ENCODE data around the gene KATNAL2. TPM values are rescaled to one million over a fixed set of nuclear protein-coding genes. Genes with fewer than 3 reads are reported as not detected.
"Not testable (repeated sequence)": the region's sequence is repeated elsewhere in the genome, so short reads cannot be mapped to it uniquely, and the experiment has no call there.

Gene KATNAL2
- total RNA-seq, 2 experiments from 2014 or later = 0.87 to 1.0 TPM

DNA sequence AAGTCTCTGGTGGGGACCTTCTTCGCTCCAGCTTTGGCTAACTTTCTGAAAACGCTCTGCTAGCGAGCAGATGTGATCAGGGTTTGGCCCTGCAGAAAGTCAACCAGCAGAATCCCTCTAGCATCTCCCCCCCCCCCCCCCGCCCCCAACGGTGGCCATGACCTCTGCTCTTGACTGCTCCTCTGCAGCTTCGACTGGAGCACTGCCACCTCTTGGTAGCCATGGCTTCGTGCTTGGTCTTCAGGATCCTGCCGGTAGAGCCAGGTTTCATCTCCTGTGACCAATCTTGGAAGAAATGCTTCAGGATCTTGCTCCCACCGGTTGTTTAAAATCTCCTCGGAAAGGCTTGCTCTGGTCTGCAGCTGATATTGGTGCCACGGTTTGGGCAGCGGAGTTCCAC is 113.5 kb downstream of the KATNAL2 start:
- peaks cover 13% of the 10 kb centered on the region for H3K9me3 Mint-ChIP-seq
- H3K27ac Mint-ChIP-seq; POLR2A ChIA-PET; CTCF ChIA-PET; H3K4me3 Mint-ChIP-seq; H3K4me1 Mint-ChIP-seq; H3K27me3 Mint-ChIP-seq; DNase-seq; H3K36me3 Mint-ChIP-seq (ENCODE audit: low read depth): not testable (repeated sequence)

DNA sequence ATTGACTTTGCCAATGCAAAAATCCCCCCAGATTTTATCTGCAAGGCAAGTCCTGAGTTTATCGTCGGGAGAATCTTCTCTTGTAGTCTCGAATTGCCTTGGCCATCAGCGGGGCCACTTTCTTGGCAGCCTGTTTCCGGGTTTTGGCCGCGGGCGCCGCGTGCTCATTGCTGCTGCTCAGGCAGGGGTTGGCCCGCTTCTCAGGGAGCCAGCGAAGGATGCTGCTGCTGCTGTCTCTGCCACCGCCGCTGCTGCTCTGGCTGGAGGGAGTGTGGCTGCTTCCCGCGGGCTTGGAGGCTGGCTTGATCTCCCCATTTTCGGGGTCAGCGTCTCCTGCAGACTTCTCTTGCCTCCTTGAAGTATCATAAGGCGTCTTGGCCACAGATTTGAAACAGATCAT is 115.5 kb downstream of the KATNAL2 start:
- H3K27ac Mint-ChIP-seq = no peak overlapping the region
- no peaks in the 10 kb centered on the region for H3K4me1 Mint-ChIP-seq
- no peak overlapping the region for H3K4me3 Mint-ChIP-seq
- no peaks in the 10 kb centered on the region for H3K27me3 Mint-ChIP-seq
- POLR2A ChIA-PET = no interaction called here
- CTCF ChIA-PET = no interaction called here
- H3K36me3 Mint-ChIP-seq (ENCODE audit: low read depth) = no peaks in the 10 kb centered on the region
- no peak for DNase-seq
- peaks cover 13% of the 10 kb centered on the region for H3K9me3 Mint-ChIP-seq

DNA sequence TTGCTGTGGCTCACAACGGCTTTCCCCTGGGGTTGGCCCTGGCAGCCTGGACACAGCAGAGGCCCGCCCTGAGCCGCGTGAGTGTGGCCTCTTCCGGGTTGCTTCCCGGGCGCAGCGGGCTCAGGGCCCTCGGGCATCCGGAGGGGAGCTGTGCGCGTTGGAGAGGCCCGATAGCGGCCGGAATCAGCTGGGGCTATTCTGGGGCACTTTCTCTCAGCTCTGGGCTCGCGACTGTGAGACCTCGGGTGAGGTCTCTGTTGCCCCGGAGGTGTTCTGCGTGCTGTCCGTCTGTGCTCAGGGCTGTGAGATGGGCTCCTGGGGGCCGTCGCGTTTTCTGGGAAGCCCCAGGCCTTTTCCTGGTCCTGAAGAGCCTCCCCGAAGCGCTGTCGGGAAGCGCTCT is 117.2 kb downstream of the KATNAL2 start:
- POLR2A ChIA-PET; H3K4me3 Mint-ChIP-seq; DNase-seq; H3K4me1 Mint-ChIP-seq; H3K27ac Mint-ChIP-seq; H3K27me3 Mint-ChIP-seq; CTCF ChIA-PET; H3K36me3 Mint-ChIP-seq (ENCODE audit: low read depth): not testable (repeated sequence)
- peaks cover 13% of the 10 kb centered on the region for H3K9me3 Mint-ChIP-seq

DNA sequence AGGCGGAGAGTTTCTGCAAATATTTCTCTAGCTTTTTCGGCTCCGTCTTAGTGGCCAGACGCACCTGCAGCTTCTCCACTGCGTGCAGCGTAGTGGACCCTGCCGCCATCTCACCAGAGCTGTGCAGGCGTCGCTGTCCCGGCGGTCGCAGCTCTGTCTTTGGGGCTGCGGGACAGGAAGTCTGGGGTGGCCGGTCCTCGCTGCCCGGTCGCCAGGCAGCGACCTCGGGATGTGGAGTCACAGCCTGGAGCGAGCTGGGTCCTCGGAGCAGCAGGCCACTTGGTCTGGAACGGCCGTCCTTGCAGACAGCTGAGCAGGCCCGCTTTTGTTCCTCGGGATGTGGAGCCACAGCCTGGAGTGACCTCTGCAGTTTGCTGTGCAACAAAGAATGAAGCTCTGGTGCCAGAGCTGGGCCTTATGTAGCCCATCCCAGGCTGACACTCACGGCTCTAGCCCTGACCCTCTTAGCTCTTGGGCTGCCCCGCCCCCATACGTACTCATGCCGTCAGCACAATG is 117.8 kb downstream of the KATNAL2 start, which contains the start of gene ELOA2:
TSS of gene ELOA2 (minus strand) at position 466 of the 516 bp plus-strand sequence. CDS start at position 109, 357 bp downstream.
- ChIA-PET POLR2A (no interaction called here), CTCF (no interaction called here)
- H3K27me3 Mint-ChIP-seq = peaks cover 5% of the 10 kb centered on the region
- H3K4me3 Mint-ChIP-seq = no peak within 1 kb of the TSS
- H3K4me1 Mint-ChIP-seq = no peaks in the 10 kb centered on the region
- H3K36me3 Mint-ChIP-seq (ENCODE audit: low read depth) = no peaks in the 10 kb centered on the region
- no peak within 1 kb of the TSS for H3K27ac Mint-ChIP-seq
- peaks cover 13% of the 10 kb centered on the region for H3K9me3 Mint-ChIP-seq
- DNase-seq = no peak

DNA sequence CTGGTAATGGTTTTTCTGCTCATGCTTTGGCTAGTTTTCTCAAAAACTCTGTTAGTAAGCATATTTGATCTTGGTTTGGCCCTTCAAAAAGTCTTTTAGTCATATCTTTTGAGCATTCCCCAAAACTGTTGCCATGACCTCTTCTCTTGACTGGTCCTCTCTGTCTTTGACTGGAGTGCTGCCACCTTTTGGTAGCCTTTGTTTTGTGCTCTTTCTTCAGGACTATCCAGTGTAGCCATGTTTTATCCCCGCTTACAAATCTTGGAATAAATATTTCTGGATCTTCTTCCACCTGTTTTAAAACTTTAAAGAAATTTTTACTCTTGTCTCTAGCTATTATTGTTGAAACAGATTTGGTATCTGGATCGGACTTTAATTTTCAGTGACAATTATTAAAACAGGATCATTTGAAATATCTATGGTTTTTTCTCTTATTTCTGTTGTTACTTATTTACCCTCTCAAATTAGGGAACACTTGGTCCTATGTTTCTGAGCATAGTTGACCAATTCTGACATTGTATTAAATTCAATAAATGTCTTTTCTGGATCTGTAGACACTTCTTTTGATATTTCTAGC is 119.0 kb downstream of the KATNAL2 start:
- no peak for DNase-seq
- Mint-ChIP-seq H3K4me1 (no peaks in the 10 kb centered on the region), H3K27ac (no peak overlapping the region), H3K4me3 (no peak overlapping the region), H3K36me3 (ENCODE audit: low read depth) (no peaks in the 10 kb centered on the region), H3K9me3 (peaks cover 10% of the 10 kb centered on the region), H3K27me3 (peaks cover 5% of the 10 kb centered on the region)
- CTCF ChIA-PET = no interaction called here
- POLR2A ChIA-PET = no interaction called here

DNA sequence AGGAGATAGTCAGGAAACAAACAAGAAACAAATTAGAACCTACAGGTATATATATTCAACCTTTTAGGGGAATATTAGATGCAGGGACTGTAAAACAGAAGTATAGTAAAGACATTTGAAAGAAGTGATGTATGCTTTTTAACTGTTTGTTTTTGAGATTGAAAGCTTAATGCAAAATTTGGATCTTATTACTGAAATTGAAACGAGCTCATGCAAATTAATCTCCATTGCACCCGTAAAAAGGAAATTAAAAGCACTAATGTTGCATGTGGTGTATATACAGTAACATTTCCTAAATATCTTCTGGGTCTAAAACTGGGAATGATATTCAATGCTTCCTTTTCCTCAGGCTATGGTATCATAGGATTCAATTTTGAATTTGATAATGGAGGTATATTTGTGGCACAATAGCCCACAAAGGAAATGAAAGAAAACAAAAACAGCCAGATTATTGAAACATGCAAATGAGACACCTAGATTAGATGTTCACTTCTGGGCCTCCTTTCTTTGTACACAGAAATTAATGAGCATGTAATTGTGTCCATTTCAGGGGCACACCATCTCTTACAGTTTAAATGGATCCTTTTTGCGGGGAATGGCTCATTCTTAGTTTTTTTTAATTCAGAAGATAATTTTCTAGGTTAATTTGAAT is 119.7 kb downstream of the KATNAL2 start:
- Mint-ChIP-seq H3K27ac (no peak overlapping the region), H3K4me1 (no peaks in the 10 kb centered on the region), H3K27me3 (peaks cover 5% of the 10 kb centered on the region), H3K9me3 (peaks cover 5% of the 10 kb centered on the region), H3K4me3 (no peak overlapping the region), H3K36me3 (ENCODE audit: low read depth) (no peaks in the 10 kb centered on the region)
- DNase-seq = no peak
- ChIA-PET POLR2A (no interaction called here), CTCF (no interaction called here)

DNA sequence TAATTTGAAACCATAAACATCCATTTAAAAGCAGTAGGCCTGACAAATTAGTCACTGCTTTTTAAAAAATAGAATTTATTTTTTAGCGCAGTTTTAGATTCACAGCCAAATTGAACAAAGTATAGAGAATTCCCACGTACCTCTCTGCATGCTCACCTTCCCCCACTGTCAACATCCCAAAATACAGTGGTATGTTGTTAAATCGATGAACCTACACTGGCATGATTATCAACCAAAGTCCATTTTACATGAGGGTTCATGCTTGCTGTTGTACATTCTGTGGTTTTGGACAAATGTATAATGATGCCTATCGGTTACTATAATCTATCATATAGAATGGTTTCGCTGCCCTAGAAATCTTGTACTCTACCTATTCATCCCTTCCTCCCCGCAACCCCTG is 123.6 kb downstream of the KATNAL2 start:
- DNase-seq = no peak

DNA sequence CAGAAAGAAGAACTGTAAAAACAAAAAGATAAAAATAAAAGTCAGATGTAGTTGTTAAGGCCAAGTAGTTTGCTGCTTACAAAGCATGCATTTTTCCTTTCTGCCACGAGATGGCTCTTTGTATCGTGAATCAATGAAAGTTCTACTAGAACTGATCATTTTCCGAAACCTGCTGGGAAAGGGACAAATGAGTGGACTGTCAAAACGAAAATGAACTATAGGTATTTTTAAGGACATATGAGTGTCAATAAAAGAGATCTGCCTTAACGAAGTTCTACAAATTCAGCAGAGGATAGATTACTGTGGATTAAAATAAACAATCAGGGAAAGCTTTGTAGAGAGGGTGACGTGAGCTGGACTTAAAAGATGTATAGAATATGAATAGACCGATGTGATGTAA is 133.1 kb downstream of the KATNAL2 start:
- Mint-ChIP-seq H3K27me3 (peaks cover 3% of the 10 kb centered on the region), H3K36me3 (ENCODE audit: low read depth) (no peaks in the 10 kb centered on the region), H3K27ac (no peak overlapping the region), H3K9me3 (no peaks in the 10 kb centered on the region), H3K4me1 (no peaks in the 10 kb centered on the region), H3K4me3 (no peak overlapping the region)
- CTCF ChIA-PET = interaction anchor here (1.2 to 1.4 kb wide), 3 partner anchors 99 to 699 kb away, joined by 3 to 4 read pairs (median 4); no protein-coding TSS in a partner anchor
- peak; percentile 31 for DNase-seq
- POLR2A ChIA-PET = no interaction called here

More for the DNA sequence above, 123.6 kb downstream of the KATNAL2 start:
- CTCF ChIA-PET = no interaction called here
- POLR2A ChIA-PET = no interaction called here
- Mint-ChIP-seq H3K9me3 (no peaks in the 10 kb centered on the region), H3K36me3 (ENCODE audit: low read depth) (no peaks in the 10 kb centered on the region), H3K27ac (no peak overlapping the region), H3K4me3 (no peak overlapping the region), H3K27me3 (peaks cover 5% of the 10 kb centered on the region), H3K4me1 (no peaks in the 10 kb centered on the region)

DNA sequence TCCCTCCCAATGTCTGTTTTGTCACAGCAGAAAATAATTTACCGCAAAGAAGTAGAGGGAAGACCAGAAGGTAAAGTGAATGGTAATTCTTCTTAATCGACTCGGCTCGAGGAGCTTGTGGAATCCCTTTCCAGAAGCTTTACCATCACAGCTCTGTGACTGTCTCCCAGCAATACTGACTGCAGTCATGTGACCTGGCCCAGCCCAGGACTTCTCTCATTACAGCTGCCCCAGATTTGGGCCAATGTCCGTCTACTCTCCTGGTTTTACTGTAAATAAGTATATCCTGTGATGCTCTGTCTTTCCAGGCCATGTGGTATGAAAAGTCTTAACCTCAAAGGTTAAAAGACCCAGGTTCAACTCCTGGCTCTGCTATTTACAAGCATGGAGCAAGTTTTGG is 137.0 kb downstream of the KATNAL2 start:
- no peak overlapping the region for H3K27ac Mint-ChIP-seq

DNA sequence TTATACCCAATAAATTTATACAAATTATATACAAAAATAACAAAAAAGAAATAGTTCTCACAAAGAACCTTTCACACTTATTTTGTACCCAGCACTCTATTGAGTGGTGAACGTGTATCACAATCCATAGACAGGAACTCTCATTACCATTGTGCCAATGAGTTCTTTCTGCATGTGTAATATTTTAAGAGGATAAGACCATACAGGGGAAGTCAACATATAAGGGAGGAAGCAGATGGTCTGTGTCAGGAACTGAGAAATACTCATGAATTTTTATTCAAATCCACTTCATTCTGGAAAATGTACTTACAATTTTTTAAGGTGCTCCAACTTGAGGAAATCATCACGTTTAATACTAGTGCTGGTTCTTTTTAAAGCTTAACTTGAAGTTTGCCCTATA is 145.1 kb downstream of the KATNAL2 start:
- no peak overlapping the region for H3K27ac Mint-ChIP-seq

More for the DNA sequence above, 137.0 kb downstream of the KATNAL2 start:
- CTCF ChIA-PET = interaction anchor here (1.2 to 1.4 kb wide), 2 partner anchors 15 to 150 kb away, joined by 3 to 4 read pairs; no protein-coding TSS in a partner anchor
- Mint-ChIP-seq H3K27me3 (peaks cover 3% of the 10 kb centered on the region), H3K36me3 (ENCODE audit: low read depth) (no peaks in the 10 kb centered on the region), H3K4me3 (no peak overlapping the region), H3K9me3 (no peaks in the 10 kb centered on the region), H3K4me1 (no peaks in the 10 kb centered on the region)
- no peak for DNase-seq
- POLR2A ChIA-PET = no interaction called here

DNA sequence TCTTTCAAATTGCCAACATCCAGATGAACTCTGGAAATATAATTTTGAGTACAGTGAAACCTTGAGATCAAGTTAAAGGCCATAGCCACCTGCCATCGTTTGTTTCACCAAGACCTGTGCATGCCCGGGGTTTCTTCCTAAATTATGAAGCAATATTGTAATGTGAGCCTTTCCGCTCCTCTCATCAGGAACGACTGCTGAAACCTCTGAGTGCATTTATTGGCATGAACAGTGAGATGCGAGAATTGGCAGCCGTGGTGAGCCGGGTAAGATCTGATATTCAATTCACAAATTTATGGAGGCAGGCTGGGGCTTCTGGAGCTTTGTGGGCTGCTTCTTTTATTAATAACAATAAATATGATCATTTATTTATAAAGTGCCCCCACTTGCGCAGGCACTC is 145.7 kb downstream of the KATNAL2 start:
- Mint-ChIP-seq H3K27ac (no peak overlapping the region), H3K27me3 (no peaks in the 10 kb centered on the region), H3K4me3 (no peak overlapping the region), H3K9me3 (no peaks in the 10 kb centered on the region), H3K36me3 (ENCODE audit: low read depth) (no peaks in the 10 kb centered on the region), H3K4me1 (no peaks in the 10 kb centered on the region)
- ChIA-PET CTCF (no interaction called here), POLR2A (no interaction called here)
- DNase-seq = no peak

More for the DNA sequence above, 145.1 kb downstream of the KATNAL2 start:
- H3K4me3 Mint-ChIP-seq = no peak overlapping the region
- no peaks in the 10 kb centered on the region for H3K4me1 Mint-ChIP-seq
- no peaks in the 10 kb centered on the region for H3K27me3 Mint-ChIP-seq
- no peaks in the 10 kb centered on the region for H3K36me3 Mint-ChIP-seq (ENCODE audit: low read depth)
- ChIA-PET POLR2A (no interaction called here), CTCF (interaction anchor here (0.7 kb wide), 1 partner anchor 377 kb away, joined by 3 read pairs; no protein-coding TSS in a partner anchor)
- H3K9me3 Mint-ChIP-seq = no peaks in the 10 kb centered on the region
- DNase-seq = no peak

DNA sequence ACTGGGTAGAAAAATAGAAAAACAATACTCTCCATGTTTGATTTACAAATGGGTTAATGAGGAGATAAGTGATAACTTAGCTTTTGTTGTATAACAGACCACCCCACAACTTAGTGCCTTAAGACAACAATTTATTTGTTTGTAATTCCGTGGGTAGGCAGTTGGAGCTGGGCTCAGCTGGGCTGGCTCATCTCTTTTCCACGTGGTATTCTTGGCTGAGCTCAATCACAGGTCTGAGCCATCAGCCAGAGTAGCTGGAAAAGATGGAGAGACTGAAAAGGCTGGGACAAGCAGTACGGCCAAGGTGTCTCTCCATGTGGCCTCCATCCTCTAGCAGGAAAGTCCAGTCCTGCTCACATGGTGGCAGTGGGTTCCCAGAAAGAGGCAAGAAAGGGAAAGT is 150.2 kb downstream of the KATNAL2 start:
- peaks cover 5% of the 10 kb centered on the region for H3K27me3 Mint-ChIP-seq
- H3K27ac Mint-ChIP-seq = no peak overlapping the region
- no peaks in the 10 kb centered on the region for H3K9me3 Mint-ChIP-seq
- ChIA-PET POLR2A (no interaction called here), CTCF (interaction anchor here (1.0 kb wide), 1 partner anchor 135 kb away, joined by 3 read pairs; no protein-coding TSS in a partner anchor)
- no peak overlapping the region for H3K4me3 Mint-ChIP-seq
- no peak for DNase-seq
- H3K36me3 Mint-ChIP-seq (ENCODE audit: low read depth) = no peaks in the 10 kb centered on the region
- H3K4me1 Mint-ChIP-seq = no peaks in the 10 kb centered on the region

DNA sequence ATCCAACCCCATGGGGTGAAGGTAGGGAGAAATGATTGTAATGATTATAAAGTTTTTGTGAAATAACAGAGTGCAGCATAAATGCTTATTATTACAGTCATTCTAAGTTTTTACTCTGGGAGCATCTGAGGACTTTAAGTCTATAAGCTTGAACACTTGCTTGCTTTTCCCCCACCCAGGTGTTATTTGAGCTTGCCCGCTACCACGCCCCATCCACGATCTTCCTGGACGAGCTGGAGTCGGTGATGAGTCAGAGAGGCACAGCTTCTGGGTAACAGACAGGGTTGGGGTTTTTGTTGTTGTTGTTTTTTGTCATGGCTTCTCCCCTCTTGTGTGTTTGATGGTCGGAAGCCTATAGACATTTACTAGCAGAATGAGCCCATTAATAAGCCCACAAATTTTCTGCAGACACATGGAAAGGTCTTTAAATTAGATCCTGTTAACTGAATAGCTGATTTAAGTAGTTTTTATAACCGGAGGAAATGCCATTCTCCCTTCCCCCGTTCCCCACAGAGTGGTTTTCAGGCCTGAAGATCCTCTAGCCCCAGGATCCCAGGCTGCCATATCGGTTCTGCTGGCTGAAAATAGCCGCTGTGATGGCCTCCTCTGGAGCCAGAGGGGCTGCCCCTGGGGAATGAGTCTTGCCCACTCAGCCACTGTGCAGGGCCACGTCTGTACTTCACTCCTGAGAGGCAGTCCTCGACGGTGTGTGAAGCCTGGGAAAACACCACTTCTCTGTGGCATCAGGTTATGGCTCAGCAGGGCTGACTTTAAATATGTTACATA is 157.9 kb downstream of the KATNAL2 start:
- Mint-ChIP-seq H3K9me3 (no peaks in the 10 kb centered on the region), H3K27me3 (peaks cover 4% of the 10 kb centered on the region), H3K4me3 (no peak overlapping the region), H3K27ac (no peak overlapping the region), H3K4me1 (peaks cover 2% of the 10 kb centered on the region), H3K36me3 (ENCODE audit: low read depth) (no peaks in the 10 kb centered on the region)
- POLR2A ChIA-PET = no interaction called here
- no peak for DNase-seq
- CTCF ChIA-PET = interaction anchor here (0.5 kb wide), 1 partner anchor 114 kb away, joined by 3 read pairs; no protein-coding TSS in a partner anchor
